ENCODE data around the gene SPACDR.
A peak's percentile ranks its signal among the peaks of the same experiment; 100 is the strongest.

Gene SPACDR

DNA sequence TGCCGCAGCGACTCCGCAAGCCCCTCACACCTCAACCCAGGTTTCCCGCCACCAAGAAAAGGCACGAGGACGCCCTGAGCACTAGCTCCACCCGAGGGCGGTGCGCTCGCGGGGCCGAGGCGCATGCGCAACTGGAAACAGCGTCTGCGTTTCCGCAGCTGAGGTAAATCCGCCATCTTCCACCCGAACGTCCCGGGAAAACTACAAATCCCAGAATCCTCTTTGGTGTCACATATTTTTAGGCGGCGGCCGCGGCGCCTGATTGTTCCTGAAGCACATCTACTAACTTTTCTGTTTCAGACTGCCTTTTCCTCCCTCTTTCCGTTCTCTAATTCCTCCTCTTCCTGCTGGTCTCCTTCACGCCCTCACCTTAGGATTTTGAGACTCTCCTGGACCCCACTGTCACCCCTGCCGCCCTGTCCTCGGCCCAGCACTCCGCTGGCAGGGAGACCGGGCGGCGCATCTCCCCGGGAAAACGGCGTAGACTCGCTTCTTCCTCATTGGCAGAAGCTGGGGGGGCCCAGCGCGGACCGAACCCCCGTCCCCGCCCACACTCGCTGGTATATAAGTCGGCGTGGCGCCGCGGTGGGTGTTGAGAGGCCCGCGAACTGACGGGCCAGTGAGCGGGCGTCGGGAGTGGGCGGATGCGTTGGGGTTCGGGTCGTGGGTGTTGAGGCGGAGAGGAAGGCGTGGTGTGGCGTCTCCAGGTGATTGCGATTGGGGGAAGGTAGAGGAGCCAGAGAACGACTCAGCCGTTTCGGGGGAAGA is 35.7 kb downstream of the SPACDR start, which contains the start of gene ZCWPW1:
TSS of gene ZCWPW1 (minus strand) at position 505 of the 768 bp plus-strand sequence. CDS start 8,054 bp downstream, outside the sequence.
- Histone ChIP-seq H3K4me3 (replicated peaks; ENCODE audit: low read depth, low read length) (peak within 1 kb of the TSS; percentile 89), H3K27me3 (replicated peaks; ENCODE audit: control insufficient read depth, insufficient read depth, low read length) (no peaks in the 10 kb centered on the region), H3K36me3 (ENCODE audit: control insufficient read depth, insufficient read depth, low read length) (peaks cover 8% of the 10 kb centered on the region)
- TF ChIP-seq, protein P1, sequence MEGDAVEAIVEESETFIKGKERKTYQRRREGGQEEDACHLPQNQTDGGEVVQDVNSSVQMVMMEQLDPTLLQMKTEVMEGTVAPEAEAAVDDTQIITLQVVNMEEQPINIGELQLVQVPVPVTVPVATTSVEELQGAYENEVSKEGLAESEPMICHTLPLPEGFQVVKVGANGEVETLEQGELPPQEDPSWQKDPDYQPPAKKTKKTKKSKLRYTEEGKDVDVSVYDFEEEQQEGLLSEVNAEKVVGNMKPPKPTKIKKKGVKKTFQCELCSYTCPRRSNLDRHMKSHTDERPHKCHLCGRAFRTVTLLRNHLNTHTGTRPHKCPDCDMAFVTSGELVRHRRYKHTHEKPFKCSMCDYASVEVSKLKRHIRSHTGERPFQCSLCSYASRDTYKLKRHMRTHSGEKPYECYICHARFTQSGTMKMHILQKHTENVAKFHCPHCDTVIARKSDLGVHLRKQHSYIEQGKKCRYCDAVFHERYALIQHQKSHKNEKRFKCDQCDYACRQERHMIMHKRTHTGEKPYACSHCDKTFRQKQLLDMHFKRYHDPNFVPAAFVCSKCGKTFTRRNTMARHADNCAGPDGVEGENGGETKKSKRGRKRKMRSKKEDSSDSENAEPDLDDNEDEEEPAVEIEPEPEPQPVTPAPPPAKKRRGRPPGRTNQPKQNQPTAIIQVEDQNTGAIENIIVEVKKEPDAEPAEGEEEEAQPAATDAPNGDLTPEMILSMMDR (IDR thresholded peaks at IDR 0.05; ENCODE audit: insufficient read depth, low read length, poor library complexity, severe bottlenecking): no peak
- DNase-seq (ENCODE audit: extremely low read depth, insufficient read length): peak; percentile 98

DNA sequence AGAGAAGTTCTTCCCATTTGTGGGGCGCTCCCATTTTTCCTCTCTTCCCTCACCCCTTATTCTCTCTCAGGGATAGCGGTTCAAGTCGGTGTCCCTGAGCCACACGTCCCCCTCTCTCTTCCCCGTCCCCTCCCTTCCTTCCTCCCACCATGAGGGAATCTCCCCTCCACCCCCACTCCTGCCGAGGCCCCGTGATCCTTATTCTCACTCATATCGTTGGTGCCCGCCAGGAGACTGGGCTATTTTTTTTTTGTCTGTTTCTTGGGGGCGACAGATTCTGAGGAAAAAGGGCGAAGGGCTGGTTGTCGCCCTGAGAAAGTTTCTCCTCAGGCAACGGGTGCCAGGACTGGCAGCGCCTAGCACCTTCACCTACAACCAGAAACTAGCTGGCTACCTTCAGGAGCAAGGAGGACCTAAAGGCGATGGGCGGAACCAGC is 36.3 kb downstream of the SPACDR start:
- H3K36me3 ChIP-seq (ENCODE audit: control insufficient read depth, insufficient read depth, low read length): peaks cover 5% of the 10 kb centered on the region
- H3K4me3 ChIP-seq (replicated peaks; ENCODE audit: low read depth, low read length): no peak overlapping the region; the same call in 1 of the 2 replicates
- H3K27me3 ChIP-seq (replicated peaks; ENCODE audit: control insufficient read depth, insufficient read depth, low read length): no peaks in the 10 kb centered on the region
- no peak for DNase-seq (ENCODE audit: extremely low read depth, insufficient read length)
- TF ChIP-seq, protein P1 (IDR thresholded peaks at IDR 0.05; ENCODE audit: insufficient read depth, low read length, poor library complexity, severe bottlenecking): no peak

DNA sequence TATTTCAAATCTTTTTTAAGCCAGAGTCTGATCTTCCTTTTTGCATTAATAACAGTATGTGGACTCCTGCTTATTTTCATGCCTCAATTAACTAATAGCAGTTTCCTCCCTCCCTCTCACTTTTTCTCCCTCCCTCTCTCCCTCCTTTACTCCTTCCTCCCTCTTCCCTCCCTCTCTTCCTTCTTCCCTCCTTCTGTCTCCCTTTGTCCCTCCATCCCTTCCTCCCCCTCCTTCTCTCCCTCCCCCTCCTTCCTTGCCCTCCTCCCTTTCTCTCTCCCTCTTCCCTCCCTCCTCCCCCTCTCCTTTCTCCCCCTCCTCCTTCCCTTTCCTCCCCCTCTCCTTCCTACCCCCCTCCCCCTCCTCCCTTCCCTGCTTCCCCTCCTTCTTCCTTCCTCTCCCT is 37.5 kb downstream of the SPACDR start:
- no peak for DNase-seq (ENCODE audit: extremely low read depth, insufficient read length)
- Histone ChIP-seq H3K4me3 (replicated peaks; ENCODE audit: low read depth, low read length) (no peak overlapping the region), H3K36me3 (ENCODE audit: control insufficient read depth, insufficient read depth, low read length) (peaks cover 5% of the 10 kb centered on the region), H3K27me3 (replicated peaks; ENCODE audit: control insufficient read depth, insufficient read depth, low read length) (no peaks in the 10 kb centered on the region)
- TF ChIP-seq, protein P1 (IDR thresholded peaks at IDR 0.05; ENCODE audit: insufficient read depth, low read length, poor library complexity, severe bottlenecking): no peak

DNA sequence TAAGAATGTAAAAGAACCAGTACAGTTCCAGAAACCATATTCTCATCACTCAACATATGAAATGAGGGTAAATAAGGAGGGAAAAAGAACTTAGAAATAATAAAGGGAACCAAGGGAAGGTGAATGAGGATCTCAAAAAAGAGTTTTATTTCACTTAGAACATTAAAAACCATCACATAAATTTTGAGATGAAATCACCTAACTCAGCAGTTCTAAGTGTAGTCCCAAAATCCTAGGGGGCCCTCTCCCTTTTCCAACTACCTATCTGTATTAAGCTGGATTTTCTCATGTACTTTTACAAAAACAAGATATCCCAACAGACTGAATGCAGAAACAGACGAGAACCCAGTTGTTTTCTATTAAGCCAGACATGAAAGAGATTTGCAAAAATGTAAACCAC is 38.7 kb downstream of the SPACDR start:
- no peaks in the 10 kb centered on the region for H3K36me3 ChIP-seq (ENCODE audit: control insufficient read depth, insufficient read depth, low read length)
- DNase-seq (ENCODE audit: extremely low read depth, insufficient read length): no peak
- no peak overlapping the region for H3K4me3 ChIP-seq (replicated peaks; ENCODE audit: low read depth, low read length)
- TF ChIP-seq, protein P1 (IDR thresholded peaks at IDR 0.05; ENCODE audit: insufficient read depth, low read length, poor library complexity, severe bottlenecking): no peak
- no peaks in the 10 kb centered on the region for H3K27me3 ChIP-seq (replicated peaks; ENCODE audit: control insufficient read depth, insufficient read depth, low read length)

DNA sequence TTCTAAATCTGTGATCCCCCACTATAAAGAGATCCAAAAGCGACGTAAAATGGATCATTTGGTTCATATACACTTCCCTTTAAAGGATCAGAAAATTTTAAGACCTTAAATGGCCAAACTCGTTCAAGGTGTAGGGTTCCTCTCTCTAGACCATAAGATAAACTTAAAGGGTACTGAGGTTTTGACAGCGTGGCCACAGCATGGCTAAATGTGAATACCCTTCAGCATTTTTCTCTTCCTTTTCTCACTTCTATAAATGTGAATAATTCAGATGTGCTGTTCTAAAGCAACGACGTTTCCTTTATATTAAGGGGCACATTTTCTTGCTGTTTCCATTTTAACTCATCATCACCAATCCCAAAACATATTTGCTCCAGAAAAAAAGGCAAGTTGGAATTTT is 40.7 kb downstream of the SPACDR start:
- Histone ChIP-seq H3K27me3 (replicated peaks; ENCODE audit: control insufficient read depth, insufficient read depth, low read length) (no peaks in the 10 kb centered on the region), H3K4me3 (replicated peaks; ENCODE audit: low read depth, low read length) (no peak overlapping the region), H3K36me3 (ENCODE audit: control insufficient read depth, insufficient read depth, low read length) (no peaks in the 10 kb centered on the region)
- TF ChIP-seq, protein P1 (IDR thresholded peaks at IDR 0.05; ENCODE audit: insufficient read depth, low read length, poor library complexity, severe bottlenecking): no peak
- DNase-seq (ENCODE audit: extremely low read depth, insufficient read length): no peak

All from GM06990 (cell line).